Retinal pigment epithelial cell (primary cell): Measurements from ENCODE around the gene KIAA1586.
"Not testable (repeated sequence)": the region's sequence is repeated elsewhere in the genome, so short reads cannot be mapped to it uniquely, and the experiment has no call there.

Source experiments
- DNase-seq: peaks from one replicate; pipeline ENCODE4 v3.0.0-alpha.2; 2010; ENCODE audit warnings: low read depth
- H3K4me3 ChIP-seq: 2 replicates; pipeline ENCODE4 v1.5.1; 2011; ENCODE audit warnings: mild to moderate bottlenecking, low read length, control low read depth, moderate library complexity
- TF ChIP-seq, protein P1 (sequence below): conservative IDR thresholded peaks from 2 replicates; pipeline ENCODE4 v1.5.1; 2011; ENCODE audit warnings: low read depth, low read length, control low read depth, inconsistent platforms

The KIAA1586 gene, protein sequence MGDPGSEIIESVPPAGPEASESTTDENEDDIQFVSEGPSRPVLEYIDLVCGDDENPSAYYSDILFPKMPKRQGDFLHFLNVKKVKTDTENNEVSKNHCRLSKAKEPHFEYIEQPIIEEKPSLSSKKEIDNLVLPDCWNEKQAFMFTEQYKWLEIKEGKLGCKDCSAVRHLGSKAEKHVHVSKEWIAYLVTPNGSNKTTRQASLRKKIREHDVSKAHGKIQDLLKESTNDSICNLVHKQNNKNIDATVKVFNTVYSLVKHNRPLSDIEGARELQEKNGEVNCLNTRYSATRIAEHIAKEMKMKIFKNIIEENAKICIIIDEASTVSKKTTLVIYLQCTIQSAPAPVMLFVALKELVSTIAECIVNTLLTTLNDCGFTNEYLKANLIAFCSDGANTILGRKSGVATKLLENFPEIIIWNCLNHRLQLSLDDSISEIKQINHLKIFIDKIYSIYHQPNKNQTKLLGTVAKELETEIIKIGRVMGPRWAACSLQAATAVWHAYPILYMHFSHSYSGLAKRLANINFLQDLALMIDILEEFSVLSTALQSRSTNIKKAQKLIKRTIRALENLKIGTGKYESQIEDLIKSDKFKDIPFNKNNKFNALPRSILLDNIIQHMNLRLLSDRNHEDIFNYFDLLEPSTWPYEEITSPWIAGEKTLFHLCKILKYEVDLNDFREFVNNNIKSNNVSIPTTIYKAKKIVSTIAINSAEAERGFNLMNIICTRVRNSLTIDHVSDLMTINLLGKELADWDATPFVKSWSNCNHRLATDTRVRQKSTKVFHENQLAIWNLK

GRCh38 chr6:57046332-57047256 lies at the start of gene KIAA1586:
Gene KIAA1586, plus strand, starts transcription at chr6:57046693. Its CDS starts 63 bp downstream, at chr6:57046756.
- peak within 1 kb of the TSS; percentile 70 for H3K4me3 ChIP-seq
- peak; percentile 34 for DNase-seq

- TF ChIP-seq, protein P1, sequence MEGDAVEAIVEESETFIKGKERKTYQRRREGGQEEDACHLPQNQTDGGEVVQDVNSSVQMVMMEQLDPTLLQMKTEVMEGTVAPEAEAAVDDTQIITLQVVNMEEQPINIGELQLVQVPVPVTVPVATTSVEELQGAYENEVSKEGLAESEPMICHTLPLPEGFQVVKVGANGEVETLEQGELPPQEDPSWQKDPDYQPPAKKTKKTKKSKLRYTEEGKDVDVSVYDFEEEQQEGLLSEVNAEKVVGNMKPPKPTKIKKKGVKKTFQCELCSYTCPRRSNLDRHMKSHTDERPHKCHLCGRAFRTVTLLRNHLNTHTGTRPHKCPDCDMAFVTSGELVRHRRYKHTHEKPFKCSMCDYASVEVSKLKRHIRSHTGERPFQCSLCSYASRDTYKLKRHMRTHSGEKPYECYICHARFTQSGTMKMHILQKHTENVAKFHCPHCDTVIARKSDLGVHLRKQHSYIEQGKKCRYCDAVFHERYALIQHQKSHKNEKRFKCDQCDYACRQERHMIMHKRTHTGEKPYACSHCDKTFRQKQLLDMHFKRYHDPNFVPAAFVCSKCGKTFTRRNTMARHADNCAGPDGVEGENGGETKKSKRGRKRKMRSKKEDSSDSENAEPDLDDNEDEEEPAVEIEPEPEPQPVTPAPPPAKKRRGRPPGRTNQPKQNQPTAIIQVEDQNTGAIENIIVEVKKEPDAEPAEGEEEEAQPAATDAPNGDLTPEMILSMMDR, result no peak
- no peak overlapping the region for H3K4me3 ChIP-seq
- DNase-seq, result no peak
Observed at GRCh38 chr6:56999049-56999448, 47.4 kb upstream of the KIAA1586 start.

- H3K4me3 ChIP-seq, DNase-seq: not testable (repeated sequence)
Observed at GRCh38 chr6:56999748-57000147, 46.7 kb upstream of the KIAA1586 start.

DNA sequence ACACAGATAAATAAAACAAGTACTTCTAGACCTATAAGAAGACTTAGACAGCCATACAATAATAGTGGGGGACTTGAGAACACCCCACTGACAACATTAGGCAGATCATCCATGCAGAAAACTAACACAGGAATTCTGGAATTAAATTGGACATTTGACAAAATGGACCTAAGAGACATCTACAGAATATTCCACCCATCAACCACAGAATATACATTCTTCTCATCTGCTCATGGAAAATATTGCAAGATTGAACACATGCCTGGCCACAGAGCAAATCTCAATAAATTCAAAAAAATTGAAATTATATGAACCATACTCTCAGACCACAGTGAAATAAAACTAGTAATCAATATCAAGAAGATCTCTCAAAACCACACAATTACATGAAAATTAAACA lies 44.3 kb upstream of the KIAA1586 start:
- H3K4me3 ChIP-seq, result no peak overlapping the region
- DNase-seq, result no peak
- TF ChIP-seq, protein P1, result no peak

DNA sequence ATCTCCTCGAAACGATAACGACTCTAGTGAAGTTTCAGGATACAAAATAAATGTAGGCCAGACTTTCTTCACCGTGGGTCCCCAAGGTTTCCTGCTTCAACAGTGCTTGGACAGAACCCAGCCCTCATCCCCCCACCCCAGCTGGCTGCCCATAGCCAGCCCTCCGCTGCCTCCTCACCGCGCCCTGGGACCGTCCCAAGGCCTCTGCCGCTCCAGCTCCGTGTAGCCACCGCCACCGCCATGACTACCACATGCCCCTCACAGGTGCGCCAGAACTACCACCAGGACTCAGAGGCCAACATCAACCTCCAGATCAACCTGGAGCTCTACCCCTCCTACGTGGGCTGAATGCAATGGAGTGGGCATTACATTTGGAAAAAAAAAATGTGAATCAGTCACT lies 42.2 kb upstream of the KIAA1586 start:
- H3K4me3 ChIP-seq, result no peak overlapping the region
- TF ChIP-seq, protein P1, result no peak
- DNase-seq, result no peak

DNA sequence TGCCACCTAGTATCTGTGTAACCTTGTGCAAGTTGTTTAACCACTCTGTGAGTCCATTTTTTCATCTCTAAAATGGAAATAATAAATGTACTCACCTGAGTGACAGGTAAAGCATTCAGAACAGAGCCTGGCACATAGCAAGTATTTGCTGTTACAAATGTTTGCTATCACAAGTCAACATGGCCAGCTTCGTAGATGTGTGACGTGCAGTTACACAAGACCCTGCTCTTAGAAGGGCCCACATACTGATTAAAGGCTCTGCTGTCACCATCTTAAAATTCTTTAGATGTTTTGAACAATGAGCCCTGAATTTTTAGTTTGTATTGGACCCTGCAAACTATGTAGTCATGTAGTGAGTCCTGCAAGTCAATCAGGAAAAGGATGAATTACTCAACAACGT lies 40.4 kb upstream of the KIAA1586 start:
- TF ChIP-seq, protein P1, result no peak
- no peak overlapping the region for H3K4me3 ChIP-seq
- DNase-seq, result no peak

GRCh38 chr6:57008069-57008468 lies 38.4 kb upstream of the KIAA1586 start:
- not testable (repeated sequence) for H3K4me3 ChIP-seq, DNase-seq

DNA sequence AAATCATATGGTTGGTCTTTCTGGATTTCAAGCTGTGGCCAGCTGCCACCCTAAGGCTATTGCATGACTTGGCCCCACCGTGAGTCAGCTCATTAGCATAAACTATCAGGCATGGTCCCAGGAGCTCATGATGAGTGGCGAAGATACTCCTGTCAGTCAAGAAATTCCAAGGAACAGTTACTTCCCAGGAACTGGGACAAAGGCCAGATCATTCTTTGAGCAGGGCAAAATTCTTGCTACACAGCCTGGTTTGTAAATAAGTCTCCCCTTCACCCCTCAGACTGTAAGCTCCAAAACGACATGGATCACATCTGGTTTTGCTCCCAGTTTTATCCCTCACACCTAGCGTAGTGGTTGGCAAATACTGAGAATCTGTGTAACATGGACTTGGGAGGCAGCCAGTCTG lies 33.0 kb upstream of the KIAA1586 start:
- no peak overlapping the region for H3K4me3 ChIP-seq
- DNase-seq, result no peak
- TF ChIP-seq, protein P1, result no peak
